ENCODE measurements around the gene SLC26A11. TPM values are rescaled to one million over a fixed set of nuclear protein-coding genes. Genes with fewer than 3 reads are reported as not detected.

The SLC26A11 gene
- polyA plus RNA-seq, 2 of the 4 experiments (the other 2 are of a cell fraction), result 8.3 to 13.7 TPM

DNA sequence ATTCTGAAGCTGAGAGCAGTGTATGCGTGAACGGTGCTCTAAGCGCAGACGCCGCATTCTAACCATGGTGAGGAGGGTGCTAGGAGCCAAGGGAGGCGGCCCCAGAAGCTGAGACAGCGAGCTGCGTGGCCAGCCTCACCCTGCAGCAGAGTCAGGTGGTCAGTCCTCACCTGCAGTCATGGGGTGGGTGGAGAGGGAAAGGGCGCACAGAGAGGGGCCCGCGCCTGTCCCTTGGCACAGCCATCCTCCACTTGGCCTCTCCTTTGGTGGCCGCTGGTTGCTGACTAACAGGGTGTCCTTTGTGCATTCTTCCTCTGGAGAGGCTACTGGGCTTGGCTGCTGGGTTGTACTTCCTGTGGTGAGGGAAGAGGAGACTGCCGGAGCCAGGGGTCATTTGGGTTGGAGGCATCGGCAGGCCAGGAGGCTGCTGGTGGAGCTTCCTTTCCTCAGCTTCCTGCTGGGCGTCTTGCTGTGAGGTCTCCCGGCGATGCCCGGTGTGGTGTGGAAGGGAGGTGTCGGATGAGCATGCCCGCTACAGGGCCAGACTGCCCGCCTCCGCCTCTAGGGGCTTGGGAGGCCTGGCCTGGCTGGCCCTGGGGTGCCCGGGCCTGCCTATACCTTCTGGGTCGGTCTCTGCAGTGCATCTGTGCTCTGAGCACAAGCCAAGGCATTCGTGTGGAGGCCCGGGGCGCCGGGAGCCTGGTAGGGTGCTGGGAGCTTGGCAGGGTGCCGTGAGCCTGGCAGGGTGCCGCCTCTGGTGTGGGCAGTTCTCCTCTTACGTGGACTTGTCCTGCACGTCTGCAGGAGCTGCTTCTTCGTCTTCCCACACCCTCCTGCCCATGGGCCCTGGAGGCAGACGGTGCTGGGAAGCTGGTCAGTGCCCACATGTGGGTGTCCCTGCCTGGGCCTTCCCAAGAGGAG, 57.8 kb downstream of the SLC26A11 start:
- ChIA-PET POLR2A (interaction anchor here (1.5 kb wide), 1 partner anchor 17 kb away, joined by 6 read pairs; the partner anchor contains the start of gene RNF213), CTCF (interaction anchor here (1.2 to 2.0 kb wide), 3 partner anchors 9 to 177 kb away, joined by 5 to 9 read pairs (median 6); partner anchors contain the start of gene GAA)
- WGBS (ENCODE audit: missing lambda C conversion rate), result 85% methylated on average over 31 of the region's 34 CpGs
- Histone ChIP-seq H3K27ac (peak overlapping the region in 1 of 2 experiments; percentile 55; a peak in 3 of 6 replicates), H3K4me3 (no peak overlapping the region), H3K4me1 (peaks cover 3% of the 10 kb centered on the region; the same call in 1 of the 3 replicates), H3K9me3 (no peaks in the 10 kb centered on the region), H3K4me2 (no peak overlapping the region)
- no peak for DNase-seq (ENCODE audit: low read depth in 1 of 2, low spot score in 1 of 2)
- ATAC-seq, result peak; percentile 37 to 50
- no peak for TF ChIP-seq ZC3H11A (IDR thresholded peaks at IDR 0.05)
- TF ChIP-seq HOXB13 (CRISPR knock-in tag; IDR thresholded peaks at IDR 0.05; ENCODE audit: low read depth), result no peak
- TF ChIP-seq NPAS2 (CRISPR knock-in tag; IDR thresholded peaks at IDR 0.05; ENCODE audit: borderline replicate concordance), result no peak
- TF ChIP-seq, protein P1, sequence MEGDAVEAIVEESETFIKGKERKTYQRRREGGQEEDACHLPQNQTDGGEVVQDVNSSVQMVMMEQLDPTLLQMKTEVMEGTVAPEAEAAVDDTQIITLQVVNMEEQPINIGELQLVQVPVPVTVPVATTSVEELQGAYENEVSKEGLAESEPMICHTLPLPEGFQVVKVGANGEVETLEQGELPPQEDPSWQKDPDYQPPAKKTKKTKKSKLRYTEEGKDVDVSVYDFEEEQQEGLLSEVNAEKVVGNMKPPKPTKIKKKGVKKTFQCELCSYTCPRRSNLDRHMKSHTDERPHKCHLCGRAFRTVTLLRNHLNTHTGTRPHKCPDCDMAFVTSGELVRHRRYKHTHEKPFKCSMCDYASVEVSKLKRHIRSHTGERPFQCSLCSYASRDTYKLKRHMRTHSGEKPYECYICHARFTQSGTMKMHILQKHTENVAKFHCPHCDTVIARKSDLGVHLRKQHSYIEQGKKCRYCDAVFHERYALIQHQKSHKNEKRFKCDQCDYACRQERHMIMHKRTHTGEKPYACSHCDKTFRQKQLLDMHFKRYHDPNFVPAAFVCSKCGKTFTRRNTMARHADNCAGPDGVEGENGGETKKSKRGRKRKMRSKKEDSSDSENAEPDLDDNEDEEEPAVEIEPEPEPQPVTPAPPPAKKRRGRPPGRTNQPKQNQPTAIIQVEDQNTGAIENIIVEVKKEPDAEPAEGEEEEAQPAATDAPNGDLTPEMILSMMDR (IDR thresholded peaks at IDR 0.05), result no peak
- TF ChIP-seq, protein P2, sequence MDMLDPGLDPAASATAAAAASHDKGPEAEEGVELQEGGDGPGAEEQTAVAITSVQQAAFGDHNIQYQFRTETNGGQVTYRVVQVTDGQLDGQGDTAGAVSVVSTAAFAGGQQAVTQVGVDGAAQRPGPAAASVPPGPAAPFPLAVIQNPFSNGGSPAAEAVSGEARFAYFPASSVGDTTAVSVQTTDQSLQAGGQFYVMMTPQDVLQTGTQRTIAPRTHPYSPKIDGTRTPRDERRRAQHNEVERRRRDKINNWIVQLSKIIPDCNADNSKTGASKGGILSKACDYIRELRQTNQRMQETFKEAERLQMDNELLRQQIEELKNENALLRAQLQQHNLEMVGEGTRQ (IDR thresholded peaks at IDR 0.05), result no peak
- no peak for TF ChIP-seq JUN (IDR thresholded peaks at IDR 0.05)
- TF ChIP-seq SMC3 (IDR thresholded peaks at IDR 0.05), result no peak
- FAIRE-seq, result no peak

DNA sequence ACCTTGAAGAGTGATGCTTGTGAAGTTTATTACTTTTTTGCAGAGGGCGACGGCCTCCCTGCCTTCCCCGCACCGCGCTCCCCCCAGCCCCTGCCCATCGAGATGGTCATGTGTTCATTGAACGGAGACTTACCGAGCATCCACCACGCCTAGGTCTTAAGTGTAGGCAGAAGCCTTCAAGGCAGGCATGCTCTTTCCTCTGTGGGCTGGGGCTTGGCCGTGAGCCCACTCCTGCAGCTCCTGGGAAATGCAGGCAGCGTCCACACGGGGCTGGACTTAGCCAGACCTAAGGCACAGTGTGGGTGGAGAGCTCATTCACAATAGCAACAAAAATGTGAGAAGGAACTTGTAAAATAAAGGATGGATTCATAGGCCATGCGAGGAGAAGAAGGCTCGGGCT, 59.7 kb downstream of the SLC26A11 start:
- 79% methylated on average over 14 of the region's 14 CpGs for WGBS (ENCODE audit: missing lambda C conversion rate)
- Histone ChIP-seq H3K4me2 (no peak overlapping the region), H3K9me3 (no peaks in the 10 kb centered on the region), H3K4me1 (peaks cover 3% of the 10 kb centered on the region; the same call in 1 of the 3 replicates), H3K27ac (no peak overlapping the region), H3K4me3 (no peak overlapping the region)
- ChIA-PET POLR2A (interaction anchor here (0.7 to 1.9 kb wide), 2 partner anchors 19 to 59 kb away, joined by 3 to 5 read pairs; partner anchors contain the start of gene RNF213), CTCF (interaction anchor here (1.0 to 1.7 kb wide), 4 partner anchors 9 to 97 kb away, joined by 3 to 6 read pairs (median 4); no protein-coding TSS in a partner anchor)
- no peak for FAIRE-seq
- TF ChIP-seq RARB (CRISPR knock-in tag; IDR thresholded peaks at IDR 0.05) (no peak), CHD2 (IDR thresholded peaks at IDR 0.05; ENCODE audit: low read length, partially characterized antibody) (no peak), FOSB (CRISPR knock-in tag; IDR thresholded peaks at IDR 0.05) (no peak), RAD21 (conservative IDR thresholded peaks at IDR 0.05 in 1 of 2, IDR thresholded peaks at IDR 0.05 in 1 of 2) (no peak), HEYL (CRISPR knock-in tag; IDR thresholded peaks at IDR 0.05) (no peak), CBX8 (IDR thresholded peaks at IDR 0.05) (no peak), BHLHE40 (IDR thresholded peaks at IDR 0.05; ENCODE audit: low read depth, low read length) (no peak), ZSCAN20 (CRISPR knock-in tag; IDR thresholded peaks at IDR 0.05) (no peak), ZNF302 (CRISPR knock-in tag; IDR thresholded peaks at IDR 0.05) (no peak), HOXB5 (CRISPR knock-in tag; IDR thresholded peaks at IDR 0.05) (no peak), EHMT2 (IDR thresholded peaks at IDR 0.05; ENCODE audit: low read depth) (no peak), JUNB (IDR thresholded peaks at IDR 0.05) (no peak), POLR2AphosphoS2 (conservative IDR thresholded peaks at IDR 0.05; ENCODE audit: low read length) (no peak)
- TF ChIP-seq, protein P3, sequence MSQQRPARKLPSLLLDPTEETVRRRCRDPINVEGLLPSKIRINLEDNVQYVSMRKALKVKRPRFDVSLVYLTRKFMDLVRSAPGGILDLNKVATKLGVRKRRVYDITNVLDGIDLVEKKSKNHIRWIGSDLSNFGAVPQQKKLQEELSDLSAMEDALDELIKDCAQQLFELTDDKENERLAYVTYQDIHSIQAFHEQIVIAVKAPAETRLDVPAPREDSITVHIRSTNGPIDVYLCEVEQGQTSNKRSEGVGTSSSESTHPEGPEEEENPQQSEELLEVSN (IDR thresholded peaks at IDR 0.05; ENCODE audit: borderline replicate concordance, low read depth), result no peak
- TF ChIP-seq, protein P2 (IDR thresholded peaks at IDR 0.05), result no peak
- TF ChIP-seq, protein P4, sequence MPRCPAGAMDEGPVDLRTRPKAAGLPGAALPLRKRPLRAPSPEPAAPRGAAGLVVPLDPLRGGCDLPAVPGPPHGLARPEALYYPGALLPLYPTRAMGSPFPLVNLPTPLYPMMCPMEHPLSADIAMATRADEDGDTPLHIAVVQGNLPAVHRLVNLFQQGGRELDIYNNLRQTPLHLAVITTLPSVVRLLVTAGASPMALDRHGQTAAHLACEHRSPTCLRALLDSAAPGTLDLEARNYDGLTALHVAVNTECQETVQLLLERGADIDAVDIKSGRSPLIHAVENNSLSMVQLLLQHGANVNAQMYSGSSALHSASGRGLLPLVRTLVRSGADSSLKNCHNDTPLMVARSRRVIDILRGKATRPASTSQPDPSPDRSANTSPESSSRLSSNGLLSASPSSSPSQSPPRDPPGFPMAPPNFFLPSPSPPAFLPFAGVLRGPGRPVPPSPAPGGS (IDR thresholded peaks at IDR 0.05), result no peak
- ATAC-seq, result peak; percentile 20 to 46; a peak in 3 of 6 replicates
- DNase-seq (ENCODE audit: low read depth in 1 of 2, low spot score in 1 of 2), result no peak

All from A549 (cell line).